Kidney tubule cell (primary cell): ENCODE data around the gene CNTNAP5.

Source experiments
- DNase-seq: peaks from one replicate; pipeline ENCODE4 v3.0.0-alpha.2; 2018; ENCODE audit warnings: low spot score

CNTNAP5 gene

DNA sequence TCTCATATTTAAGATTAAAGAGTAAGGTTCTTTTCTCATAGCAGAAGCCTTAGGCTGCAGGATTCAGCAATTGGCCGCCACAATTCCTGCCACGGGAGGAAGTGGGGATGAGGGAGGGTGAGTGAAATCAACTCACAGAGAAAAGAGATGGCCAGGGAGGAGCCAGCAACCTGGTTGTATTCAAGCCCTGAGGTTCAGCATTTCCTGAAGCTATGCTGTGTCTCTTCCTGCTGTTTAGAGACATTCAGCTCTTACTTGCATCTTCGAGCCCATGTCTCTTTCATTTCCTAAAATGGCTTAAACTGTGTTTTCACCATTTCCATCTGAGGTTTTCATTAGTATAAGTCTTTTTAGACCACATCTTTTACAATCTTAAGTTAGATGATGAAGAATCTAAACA, 522.6 kb downstream of the CNTNAP5 start:
- no peak for DNase-seq

DNA sequence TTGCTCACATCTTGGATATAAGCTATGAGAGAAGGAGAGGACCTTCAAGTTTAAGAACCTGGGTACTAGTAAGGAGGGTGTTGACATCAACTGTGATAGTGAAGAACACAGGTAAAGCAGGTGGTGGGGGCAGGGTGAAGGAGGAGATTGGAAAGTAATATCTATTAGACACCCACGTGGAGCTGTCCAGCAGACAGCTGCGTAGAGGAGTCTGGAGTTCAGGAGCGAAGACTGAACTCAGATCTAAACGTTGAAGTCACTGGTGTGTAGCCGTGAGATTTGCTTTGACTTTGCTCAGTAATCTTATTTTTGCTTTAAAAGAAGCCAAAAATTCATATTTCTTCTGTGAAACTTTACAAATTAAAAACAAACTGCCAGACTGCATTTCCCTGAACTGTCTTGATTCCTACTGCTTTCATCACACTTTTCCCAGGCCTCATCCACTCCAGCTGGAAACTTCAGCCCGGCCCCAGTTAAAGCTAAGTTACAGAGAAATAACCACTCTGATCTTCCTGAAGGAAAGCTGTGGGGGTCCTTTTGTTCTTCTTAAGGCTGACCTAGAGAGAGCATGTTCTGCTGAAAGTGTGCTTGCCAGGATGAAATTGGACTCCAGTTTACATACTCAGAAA, 533.3 kb downstream of the CNTNAP5 start:
- DNase-seq: no peak

DNA sequence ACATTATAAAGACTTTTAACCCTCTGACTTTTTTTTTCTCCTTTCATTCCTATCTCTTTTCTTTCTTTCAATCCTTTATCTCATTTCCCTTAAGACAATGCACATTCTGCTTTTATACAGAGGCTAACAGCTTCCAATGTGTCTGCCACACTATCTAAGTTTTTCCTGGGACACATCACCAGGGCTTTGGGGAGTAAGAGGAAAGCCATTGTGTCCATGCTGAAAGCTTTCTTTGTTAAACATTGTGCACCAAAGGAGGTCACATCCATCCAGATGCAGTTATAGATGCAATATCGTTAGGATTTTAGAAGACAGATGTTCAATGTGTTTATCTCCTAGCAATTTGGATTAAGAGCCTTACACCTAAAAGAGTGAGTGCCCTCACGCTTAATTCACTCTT, 534.1 kb downstream of the CNTNAP5 start:
- DNase-seq: no peak

DNA sequence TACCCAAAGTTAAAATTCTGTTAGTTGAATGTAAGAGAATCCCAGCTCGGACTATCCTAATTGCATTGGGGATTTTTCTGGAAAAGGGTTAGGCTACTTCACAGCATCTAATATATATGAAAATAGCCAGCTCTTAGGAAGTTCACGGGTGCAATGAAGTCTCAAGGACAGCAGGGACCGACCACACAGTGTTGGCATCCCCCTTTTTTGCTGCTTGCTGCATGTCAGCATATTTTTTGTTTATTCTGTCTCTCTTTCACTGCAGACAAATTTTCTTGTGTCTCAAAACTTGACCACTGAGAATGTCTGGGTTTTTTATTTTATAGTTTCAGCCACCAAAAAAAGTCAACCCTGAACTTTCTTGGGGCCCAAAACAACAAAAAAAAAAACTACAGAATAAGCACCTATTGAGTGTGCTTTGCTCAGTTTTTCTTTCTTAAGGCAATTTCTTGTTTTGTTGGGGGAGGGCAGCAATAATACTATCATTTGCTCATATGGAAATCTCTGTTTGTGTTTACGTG, 535.6 kb downstream of the CNTNAP5 start:
- no peak for DNase-seq

DNA sequence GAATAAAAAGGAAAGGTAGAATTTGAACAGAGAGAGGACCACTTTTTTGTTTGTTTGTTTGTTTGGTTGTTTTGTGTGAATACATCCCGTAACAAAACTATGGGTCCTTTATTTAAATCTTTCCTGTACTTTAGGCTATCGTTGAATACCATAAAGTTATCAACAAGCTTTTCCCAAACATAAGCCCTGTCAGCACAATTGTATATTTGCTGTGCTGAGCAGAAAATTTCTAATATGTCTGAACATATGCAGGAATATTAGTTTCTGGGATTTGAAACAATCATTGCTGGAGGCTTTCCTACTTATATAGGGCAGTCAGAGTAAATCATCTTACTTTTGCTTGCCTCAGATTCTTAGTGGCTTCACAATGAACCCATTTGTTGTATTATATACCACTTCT, 536.4 kb downstream of the CNTNAP5 start:
- DNase-seq: no peak

DNA sequence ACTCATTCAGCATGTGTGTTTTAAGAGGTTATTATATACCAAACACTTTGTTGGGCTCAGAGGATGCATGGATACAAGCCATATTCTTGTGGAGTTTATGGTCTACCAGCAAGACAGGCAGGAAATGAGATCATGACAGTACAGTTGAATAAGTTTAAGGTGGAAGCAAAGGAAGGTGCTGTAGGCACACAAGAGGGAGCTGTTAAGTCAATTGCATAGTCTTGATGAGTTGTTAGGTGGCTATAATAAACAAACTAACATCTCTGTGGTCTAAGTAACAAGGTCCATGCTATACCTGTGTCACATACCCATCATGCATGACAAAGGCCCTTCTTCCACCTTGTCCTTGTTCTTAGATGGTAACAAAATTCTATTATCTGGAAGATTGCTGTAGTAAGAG, 538.3 kb downstream of the CNTNAP5 start:
- DNase-seq: peak; percentile 38

DNA sequence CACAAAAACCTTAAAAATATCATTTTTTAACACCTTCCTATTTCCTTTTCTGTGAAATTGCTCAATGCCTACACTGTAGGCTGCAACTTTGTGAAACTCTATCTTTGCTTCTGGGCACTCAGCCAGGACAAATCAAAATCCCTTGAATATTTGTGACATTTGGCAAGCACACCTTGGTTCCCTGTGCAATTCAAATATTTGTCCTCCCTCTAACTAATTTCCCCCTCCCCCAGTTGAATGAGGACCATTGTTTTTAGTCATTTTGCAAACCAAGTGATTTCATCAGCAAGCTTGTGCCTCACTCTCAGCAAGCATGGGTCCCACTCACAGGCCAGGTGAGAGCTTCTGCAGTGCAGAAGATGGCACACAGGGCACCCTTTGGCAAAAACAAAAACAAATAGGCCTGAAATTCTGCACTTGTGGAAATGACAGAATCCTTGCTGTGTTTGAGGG, 541.5 kb downstream of the CNTNAP5 start:
- no peak for DNase-seq

DNA sequence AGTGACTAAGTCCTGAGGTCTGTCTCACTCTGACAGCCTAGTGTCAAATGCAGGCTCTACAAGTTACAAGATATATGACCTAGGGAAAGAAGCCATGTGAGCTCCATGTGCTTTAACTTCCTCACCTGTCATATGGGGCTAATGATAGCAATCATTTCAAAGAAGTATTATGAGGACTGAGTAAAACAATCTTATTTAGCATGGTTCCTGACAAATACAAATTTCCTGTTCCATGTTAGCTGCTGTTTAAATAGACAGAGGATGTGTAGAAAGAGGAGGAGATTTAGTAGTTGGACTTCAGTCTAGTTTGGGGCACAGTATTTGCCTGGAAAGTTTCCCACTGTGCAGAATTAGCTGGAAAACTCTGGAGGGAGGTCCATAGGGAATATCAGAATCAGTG, 545.8 kb downstream of the CNTNAP5 start:
- DNase-seq: no peak

DNA sequence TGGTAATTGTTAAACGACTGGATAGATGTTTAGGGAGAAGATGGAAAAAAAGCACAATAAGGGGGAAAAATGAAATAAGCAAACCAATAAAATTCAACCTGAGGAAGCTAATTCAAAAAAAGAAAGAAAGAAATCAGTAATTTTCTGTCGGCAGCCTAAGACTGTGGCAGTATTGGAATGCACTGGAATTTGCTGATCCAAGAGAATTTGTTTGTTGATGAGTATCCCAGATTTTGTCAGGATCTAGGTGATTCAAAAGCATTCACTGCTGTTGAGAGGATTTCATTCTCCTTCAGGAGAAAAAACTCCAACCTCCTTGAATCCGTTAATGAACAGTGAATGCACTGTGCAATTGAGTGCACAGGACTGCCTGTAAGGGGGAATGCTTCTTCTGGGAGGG, 546.7 kb downstream of the CNTNAP5 start:
- no peak for DNase-seq

DNA sequence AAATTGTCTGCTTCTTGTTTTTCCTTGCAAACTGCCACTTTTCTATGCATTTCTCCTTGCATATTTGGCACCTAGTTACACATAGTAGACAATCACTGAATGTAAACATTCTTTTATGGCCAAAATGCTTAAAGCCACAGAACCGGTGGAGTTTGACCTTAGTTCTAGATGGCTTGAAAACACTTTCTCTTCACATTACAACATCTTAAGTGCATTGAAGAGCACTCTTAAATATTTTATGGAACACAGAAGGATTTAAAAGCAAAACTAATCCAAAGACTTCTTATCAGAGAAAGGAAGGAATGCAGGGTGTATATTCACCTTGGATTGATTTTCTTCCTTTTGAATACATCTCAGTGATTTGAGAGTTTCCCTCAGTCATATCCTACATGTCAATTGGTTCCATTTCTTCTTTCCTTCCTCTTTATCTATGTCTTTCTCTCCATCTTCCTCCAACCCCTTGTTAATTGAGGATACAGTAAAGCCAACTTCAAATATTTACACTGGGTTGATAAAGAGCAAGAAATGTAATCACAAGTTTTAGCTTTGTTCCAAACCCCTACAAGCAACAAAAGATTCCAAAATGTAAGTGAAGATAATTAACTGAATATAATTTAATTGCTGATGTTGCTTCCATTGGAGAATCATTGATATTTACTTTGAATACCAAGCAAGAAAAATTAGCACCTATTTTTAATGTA, 548.0 kb downstream of the CNTNAP5 start:
- DNase-seq: no peak

DNA sequence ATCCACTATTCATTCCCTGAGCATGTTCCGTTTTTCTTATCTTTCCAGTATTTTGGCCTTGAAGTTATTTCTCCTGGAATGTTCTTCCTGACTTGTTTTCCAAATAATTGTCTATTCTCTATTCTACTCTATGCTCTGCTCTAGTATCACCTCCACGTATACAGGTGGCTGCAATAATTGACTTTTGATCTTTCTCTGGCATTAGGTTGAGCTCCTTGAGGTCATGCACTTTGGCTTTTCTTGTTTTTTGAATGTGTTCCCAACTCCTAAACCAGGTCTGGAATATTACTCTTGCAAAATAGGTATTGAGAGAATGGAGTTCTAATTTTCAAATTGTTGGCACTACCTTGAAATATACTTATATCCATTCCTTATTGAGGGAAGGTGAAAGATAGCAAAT, 550.4 kb downstream of the CNTNAP5 start:
- DNase-seq: no peak

DNA sequence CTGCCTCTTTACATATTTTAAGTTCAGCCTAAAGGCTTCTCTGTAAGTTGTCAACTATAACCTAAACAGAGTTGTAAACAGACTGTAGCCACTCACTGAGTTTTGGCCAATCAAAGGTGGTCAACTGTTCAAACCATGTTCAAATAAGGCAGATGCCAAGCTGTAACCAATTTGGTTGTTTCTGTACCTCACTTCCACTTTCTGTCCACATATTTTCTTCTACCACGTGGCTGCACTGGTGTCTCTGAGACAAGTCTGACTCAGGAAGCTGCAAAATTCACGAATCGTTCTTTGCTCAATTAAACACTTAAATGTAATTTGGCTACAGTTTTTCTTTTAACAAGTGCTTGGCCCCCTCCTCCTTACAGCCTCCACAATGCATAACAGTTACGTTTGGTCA, 555.2 kb downstream of the CNTNAP5 start:
- DNase-seq: no peak

DNA sequence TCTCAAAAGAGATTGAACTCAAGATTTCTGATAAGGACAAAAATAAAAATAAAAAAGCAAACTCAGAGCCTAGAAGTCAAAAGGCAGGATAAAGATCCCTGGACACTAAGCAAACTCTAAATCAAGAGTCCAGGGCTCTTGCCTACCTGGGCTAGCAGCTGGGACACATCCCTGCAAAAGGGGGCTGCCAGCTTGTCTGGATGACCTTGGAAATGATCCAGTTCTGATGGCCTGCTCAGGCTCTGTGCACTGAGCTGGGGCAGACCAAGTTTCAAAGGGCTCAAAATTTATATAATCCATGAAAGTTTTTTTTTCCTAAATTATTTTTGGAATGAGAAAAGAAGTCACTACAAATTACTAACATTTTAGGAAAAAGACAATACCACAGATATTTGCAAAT, 557.3 kb downstream of the CNTNAP5 start:
- DNase-seq: no peak

DNA sequence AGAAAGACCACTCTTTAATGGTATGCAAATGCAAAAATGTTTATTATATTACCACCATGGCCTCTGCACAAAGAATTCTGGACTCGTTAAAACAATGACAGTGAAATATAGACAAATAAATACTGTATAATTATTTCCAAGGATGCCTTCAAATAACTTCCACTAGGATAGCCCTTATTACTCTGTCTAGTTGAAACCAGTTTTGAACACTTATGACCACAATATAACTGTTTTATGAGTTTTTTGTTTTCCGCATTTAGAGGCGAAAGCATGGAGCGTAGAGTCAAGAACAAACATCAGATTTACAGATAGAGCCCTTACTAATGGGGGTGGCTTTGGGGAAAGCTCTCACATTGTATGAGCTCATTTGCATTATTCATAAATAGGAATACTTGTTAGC, 559.5 kb downstream of the CNTNAP5 start:
- DNase-seq: no peak

DNA sequence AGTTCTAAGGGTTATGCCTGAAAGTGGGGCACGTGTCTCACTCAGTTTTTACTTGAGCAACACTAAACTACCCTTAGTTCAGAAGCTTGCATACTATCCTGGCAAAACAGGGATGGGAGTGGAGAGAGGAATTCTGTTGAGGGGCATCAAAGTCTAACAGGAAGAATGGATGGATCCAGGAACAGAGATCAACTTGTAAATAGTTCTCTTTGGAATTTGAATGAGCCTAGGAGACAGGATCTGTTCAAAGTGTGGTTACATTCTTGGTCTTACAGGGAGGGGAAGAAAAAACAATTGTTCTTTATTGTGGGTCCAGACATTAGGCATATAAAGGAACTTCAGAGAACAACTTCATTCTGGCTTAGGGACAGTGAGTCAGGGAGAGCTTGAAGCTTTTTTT, 560.2 kb downstream of the CNTNAP5 start:
- no peak for DNase-seq

DNA sequence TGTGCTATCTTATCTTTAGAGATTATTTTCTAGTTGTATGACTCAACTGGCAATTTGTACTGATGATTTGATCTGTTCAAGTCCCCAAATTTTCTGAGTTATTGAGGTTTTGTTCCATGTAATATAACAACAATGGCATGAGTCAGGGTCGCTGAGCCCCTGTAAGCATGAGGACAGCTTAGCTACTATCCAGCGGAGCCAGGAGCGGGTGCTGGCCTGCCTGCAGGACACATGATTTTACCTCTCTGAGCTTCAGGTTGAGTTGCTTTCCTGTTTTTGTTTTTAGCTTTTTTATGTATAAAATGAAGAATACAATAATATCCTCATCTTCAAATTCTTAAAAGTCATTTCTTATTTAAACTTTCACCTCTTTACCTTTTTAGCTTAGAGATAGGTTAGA, 561.1 kb downstream of the CNTNAP5 start:
- DNase-seq: no peak

DNA sequence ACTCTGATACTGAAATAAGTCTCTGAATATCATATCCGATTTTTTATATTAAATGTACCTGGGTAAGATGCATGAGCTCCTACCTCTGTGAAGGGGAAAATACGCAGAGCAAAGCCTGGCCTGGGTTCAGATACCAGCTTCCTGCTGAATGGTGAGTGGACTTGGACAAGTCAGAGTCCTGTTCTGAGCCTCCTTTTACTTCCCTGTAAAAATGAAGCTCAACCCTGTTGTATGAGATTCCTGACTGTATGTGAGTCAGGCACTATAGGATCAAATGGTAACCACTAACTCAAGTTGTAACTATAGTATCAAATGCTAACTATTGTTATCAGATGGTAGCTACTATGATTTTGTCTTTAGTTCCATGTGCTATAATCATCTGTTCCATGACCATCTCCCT, 561.7 kb downstream of the CNTNAP5 start:
- no peak for DNase-seq

DNA sequence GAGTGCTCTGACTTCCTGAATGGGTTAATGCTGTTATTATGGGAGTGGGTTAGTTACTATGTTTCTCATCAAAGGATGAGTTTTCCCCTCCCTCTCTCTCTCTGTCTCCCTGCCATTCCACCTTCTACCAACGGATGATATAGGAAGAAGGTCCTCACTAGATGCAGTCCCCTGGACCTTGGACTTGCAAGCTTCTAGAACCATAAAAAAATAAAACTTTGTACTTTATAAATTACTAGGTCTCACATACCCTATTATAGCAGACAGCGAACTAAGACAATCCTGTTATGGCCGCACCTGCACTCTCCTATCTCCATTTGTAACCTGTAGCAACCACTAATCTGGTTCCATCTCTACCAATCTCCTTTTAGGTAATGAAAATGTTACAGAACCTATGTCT, 564.9 kb downstream of the CNTNAP5 start:
- no peak for DNase-seq

DNA sequence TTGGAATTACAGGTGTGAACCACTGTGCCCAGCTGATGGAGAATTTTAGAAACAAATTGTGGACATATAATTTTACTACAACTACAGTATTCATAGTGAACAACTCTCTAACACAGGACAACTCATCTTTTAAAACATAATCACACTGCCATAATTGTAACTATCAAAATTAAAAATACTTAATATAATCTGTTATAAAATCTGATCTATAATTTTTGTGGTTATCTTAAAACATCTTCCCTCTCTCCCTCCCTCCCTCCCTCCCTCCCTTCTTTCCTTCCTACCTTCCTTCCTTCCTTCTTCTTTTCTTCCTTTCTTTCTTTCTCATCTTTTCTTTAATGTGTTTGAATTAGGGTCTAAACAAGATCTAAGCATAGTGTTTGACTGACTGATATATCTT, 577.7 kb downstream of the CNTNAP5 start:
- no peak for DNase-seq

DNA sequence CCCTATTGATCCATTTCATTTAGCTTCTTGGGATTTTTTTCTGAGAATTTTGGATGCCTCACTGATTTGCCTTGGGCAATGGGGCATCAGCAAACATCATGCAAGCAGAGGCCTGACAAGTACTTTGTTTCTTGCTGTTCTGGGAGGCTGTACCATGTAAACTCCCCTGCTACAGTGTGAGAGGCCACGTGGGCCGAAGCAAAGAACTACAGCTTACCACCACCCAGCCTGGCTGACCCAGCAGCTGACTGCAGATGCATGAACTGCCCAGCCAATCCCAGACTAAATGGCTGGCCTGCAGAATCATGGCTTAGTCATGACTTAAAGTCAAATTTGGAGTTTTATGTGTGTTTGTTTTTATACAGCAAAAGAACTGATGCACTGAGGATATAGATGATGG, 579.9 kb downstream of the CNTNAP5 start:
- no peak for DNase-seq

DNA sequence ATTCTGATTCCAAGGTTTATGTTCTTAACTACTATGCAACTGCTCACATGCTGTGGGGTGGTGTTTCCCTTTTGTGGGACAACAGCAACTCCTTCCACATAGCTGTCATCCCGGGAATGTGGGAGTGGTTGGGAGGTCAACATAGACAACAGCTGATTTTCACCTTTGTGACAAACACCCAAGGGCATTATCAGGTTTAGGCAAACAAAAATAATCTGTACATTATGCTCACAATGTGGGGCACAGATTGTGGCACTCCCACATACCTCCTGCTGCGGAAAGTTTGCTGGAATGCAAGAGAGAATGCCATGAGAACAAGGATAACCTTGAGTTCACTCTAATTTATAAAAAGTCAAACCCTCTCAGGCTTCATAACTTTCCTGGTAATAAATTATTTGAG, 582.6 kb downstream of the CNTNAP5 start:
- DNase-seq: no peak

DNA sequence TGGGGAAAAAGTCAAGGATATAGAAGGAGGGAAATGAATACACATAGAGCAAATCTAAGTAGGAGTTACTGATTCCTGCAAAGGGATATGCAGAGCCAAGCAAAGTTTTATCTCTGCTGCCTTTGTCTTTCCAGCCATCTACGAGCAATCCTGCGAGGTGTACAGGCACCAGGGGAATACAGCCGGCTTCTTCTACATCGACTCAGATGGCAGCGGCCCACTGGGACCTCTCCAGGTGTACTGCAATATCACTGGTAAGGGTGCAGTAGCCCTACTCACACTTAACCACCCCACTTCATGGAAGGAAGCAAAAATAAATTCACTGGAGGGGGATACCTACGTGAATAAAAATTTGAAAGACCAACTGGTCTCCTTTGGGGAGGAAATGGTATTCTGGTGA, 584.6 kb downstream of the CNTNAP5 start:
- DNase-seq: no peak

DNA sequence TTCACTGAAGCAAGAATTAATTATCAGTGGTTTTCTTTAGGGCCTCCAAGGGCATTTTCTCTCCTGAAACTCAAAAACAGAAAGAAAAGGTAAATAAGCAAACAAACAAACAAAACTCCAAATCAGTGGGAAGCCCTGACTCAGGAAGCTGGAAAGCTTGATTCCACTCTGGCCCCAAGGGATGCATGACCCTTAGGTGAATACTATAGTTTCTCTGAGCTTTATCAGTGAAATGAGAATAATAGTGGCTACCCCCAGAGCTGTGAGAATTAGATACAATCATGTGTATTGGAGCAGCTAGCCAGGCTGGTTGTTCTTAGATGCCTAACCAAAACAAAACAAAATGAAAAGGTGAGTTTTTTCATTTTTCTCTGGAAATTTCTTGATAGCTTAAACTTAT, 585.1 kb downstream of the CNTNAP5 start:
- DNase-seq: no peak

DNA sequence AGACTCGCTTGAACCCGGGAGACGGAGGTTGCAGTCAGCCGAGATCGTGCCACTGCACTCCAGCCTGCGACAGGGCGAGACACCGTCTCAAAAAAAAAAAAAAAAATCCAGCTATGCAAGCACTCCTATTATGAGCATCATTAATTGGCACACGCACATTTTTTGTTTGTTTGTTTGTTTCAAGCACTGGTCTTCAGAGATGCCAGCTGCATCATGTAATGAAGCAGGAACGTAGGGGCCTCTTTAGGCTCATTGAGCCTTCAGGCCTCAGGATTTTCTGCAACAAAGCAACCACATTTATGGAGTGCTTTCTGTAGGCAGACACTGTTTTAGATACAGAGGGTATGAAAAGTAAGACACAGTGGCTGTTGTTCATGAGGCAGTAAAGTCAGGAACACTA, 585.8 kb downstream of the CNTNAP5 start:
- no peak for DNase-seq
